Gastrocnemius medialis (tissue), 4 donors: Measurements from ENCODE around the gene HSBP1L1.

Experiments used
- POLR2A ChIP-seq, 2 donors: fragments of 450-650 bp; IDR thresholded peaks; one replicate each; pipeline ENCODE4 v1.6.1; 2017; ENCODE audit warnings: antibody characterized with exemption in 2 of 2, mild to moderate bottlenecking in 2 of 2, moderate library complexity in 2 of 2
- TF ChIP-seq, protein P1 (sequence below), 5 experiments: fragments of 450-650 bp in 3 of 5; fragments of 200-600 bp in 2 of 5; sonication (generic) in 2 of 5; IDR thresholded peaks in 4 of 5; conservative IDR thresholded peaks in 1 of 5; 1 replicate in 4 of 5; 2 replicates in 1 of 5; pipeline ENCODE4 v1.5.1; 2016 to 2019; ENCODE audit warnings: antibody characterized with exemption in 5 of 5, mild to moderate bottlenecking in 3 of 5, moderate library complexity in 3 of 5

DNA sequence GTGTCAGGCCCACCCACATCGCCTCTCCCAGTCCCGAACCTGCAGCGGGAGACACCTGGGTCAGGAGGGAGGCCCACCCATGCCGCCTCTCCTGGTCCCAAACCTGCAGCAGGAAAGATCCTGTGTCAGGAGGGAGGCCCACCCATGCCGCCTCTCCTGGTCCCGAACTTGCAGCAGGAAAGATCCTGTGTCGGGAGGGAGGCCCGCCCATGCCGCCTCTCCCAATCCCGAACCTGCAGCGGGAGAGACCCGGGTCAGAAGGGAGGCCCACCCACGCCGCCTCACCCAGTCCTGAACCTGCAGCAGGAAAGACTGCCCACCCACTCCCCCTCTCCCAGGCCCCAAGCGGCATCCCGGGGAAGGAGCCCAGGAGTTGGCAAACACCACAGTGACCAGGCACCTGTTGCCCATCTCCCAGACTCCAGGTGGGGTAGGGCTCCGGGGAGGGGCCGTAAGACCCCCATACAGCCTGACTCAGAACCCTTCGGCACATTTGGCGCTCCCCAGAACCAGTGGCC, 20.8 kb upstream of the HSBP1L1 start:
- TF ChIP-seq, protein P1, sequence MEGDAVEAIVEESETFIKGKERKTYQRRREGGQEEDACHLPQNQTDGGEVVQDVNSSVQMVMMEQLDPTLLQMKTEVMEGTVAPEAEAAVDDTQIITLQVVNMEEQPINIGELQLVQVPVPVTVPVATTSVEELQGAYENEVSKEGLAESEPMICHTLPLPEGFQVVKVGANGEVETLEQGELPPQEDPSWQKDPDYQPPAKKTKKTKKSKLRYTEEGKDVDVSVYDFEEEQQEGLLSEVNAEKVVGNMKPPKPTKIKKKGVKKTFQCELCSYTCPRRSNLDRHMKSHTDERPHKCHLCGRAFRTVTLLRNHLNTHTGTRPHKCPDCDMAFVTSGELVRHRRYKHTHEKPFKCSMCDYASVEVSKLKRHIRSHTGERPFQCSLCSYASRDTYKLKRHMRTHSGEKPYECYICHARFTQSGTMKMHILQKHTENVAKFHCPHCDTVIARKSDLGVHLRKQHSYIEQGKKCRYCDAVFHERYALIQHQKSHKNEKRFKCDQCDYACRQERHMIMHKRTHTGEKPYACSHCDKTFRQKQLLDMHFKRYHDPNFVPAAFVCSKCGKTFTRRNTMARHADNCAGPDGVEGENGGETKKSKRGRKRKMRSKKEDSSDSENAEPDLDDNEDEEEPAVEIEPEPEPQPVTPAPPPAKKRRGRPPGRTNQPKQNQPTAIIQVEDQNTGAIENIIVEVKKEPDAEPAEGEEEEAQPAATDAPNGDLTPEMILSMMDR (IDR thresholded peaks at IDR 0.05 in 4 of 5, conservative IDR thresholded peaks at IDR 0.05 in 1 of 5), result no peak
- TF ChIP-seq POLR2A (IDR thresholded peaks at IDR 0.05), result no peak
